Astrocyte of the cerebellum (primary cell): ENCODE results near the gene NELFB.

Experiments used
- DNase-seq: peaks from one replicate; pipeline ENCODE4 v3.0.0-alpha.2; 2011; ENCODE audit warnings: low read depth
- H3K4me3 ChIP-seq: 2 replicates; pipeline ENCODE4 v1.5.1; 2011; ENCODE audit warnings: mild to moderate bottlenecking, low read depth, low read length, moderate library complexity
- in situ Hi-C: cut with HindIII; loops from 2 replicates; pipeline ENCODE4 v1.10.0; 2017; ENCODE audit warnings: low sequenced_read_pairs
- TF ChIP-seq, protein P1 (sequence below): IDR thresholded peaks from 2 replicates; pipeline ENCODE4 v1.5.1; 2012; ENCODE audit warnings: low read length, low read depth, moderate library complexity, mild to moderate bottlenecking; ENCODE audit errors: missing control alignments

NELFB gene

GRCh38 chr9:137310189-137311052 lies 55.3 kb downstream of the NELFB start:
- no peak for DNase-seq
- TF ChIP-seq, protein P1, sequence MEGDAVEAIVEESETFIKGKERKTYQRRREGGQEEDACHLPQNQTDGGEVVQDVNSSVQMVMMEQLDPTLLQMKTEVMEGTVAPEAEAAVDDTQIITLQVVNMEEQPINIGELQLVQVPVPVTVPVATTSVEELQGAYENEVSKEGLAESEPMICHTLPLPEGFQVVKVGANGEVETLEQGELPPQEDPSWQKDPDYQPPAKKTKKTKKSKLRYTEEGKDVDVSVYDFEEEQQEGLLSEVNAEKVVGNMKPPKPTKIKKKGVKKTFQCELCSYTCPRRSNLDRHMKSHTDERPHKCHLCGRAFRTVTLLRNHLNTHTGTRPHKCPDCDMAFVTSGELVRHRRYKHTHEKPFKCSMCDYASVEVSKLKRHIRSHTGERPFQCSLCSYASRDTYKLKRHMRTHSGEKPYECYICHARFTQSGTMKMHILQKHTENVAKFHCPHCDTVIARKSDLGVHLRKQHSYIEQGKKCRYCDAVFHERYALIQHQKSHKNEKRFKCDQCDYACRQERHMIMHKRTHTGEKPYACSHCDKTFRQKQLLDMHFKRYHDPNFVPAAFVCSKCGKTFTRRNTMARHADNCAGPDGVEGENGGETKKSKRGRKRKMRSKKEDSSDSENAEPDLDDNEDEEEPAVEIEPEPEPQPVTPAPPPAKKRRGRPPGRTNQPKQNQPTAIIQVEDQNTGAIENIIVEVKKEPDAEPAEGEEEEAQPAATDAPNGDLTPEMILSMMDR = no peak
- in situ Hi-C loops = loop anchor here (5.0 kb wide), 1 partner anchor 107 kb away; no protein-coding TSS in a partner anchor
- H3K4me3 ChIP-seq = no peak overlapping the region

DNA sequence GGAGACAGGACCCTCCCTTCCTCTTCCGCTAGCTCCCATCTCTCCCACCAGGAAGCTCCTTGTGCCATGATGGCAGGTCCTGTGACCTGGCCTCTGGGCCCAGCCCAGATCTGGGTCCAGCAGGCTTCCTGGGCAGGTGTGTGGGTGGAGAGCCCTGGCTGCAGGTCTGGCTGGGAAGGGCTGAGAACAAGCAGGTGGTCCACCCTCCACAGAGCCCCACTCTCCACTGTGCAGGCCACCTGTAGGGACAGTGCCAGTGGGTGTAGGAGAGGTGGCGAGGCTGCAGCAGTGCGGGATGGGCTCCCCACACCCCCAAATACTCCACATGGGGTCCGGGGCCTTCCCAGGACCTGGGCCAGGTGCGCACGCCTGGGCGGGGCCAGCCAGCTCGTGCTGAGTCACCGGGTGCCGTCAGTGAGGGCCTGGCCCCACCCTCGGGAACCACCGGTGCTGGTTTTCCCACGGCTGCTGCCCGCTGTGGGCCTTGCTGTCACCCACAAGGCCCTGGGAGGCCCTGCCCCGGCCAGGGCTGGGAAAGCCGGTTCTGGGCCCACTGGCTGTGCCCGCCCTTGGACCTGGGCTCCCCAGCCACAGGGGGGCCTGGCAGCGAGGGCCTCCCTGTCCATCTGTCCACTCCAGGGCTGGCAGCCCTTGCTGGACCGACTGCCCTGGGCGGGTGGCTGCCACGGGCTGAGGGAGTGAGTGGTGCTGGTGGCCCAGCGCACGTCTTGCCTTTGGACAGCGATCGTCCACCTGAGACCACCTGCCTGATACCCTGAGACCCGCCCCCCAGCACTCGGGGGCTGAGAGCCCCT lies 56.3 kb downstream of the NELFB start:
- TF ChIP-seq, protein P1 = no peak
- no peak overlapping the region for H3K4me3 ChIP-seq
- DNase-seq = no peak
- in situ Hi-C loops = loop anchor here (5.0 kb wide), 1 partner anchor 106 kb away; no protein-coding TSS in a partner anchor

DNA sequence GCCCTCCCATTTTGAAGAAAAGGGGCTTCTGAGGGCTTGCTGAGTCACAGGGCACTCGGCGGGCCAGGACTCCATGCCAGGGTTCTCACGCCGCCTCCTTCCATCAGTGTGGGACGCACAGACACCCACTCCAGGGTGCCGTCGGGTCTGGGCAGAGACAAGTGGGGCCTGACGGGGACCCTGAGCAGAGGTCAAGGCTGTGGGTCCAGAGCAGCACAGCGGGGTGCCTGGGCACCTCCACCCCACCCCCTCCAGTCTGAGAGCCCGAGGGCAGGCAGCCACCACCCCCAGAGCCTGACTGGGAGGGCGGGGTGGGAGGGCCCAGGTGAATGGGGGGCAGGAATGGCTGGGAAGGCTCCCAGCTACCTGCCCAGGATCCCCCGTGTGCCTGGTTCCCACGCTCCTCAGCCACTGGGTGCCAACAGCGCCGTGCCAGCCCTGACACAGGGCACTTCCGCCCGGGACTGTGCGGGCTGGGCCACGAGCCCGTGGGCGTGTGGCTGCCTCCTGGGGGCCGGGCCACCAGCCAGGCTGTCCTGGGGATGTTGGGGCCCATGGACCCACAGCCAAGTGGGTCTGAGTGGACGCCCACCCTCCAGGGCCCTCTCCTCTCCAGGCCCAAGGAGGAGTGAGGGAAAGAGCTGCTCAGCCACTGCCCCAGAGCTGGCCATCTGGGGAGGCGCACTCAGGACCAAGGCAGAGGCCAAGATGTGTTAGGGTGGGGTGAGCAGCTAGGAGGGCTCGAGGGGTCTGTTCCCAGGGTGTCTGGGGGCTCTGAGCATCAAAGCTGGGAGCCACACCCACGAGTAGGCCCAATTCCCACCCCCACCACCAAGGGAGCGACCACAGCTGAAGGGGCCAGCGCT lies 57.1 kb downstream of the NELFB start:
- TF ChIP-seq, protein P1 = no peak
- H3K4me3 ChIP-seq = no peak overlapping the region
- in situ Hi-C loops = loop anchor here (5.0 kb wide), 1 partner anchor 105 kb away; no protein-coding TSS in a partner anchor
- no peak for DNase-seq

DNA sequence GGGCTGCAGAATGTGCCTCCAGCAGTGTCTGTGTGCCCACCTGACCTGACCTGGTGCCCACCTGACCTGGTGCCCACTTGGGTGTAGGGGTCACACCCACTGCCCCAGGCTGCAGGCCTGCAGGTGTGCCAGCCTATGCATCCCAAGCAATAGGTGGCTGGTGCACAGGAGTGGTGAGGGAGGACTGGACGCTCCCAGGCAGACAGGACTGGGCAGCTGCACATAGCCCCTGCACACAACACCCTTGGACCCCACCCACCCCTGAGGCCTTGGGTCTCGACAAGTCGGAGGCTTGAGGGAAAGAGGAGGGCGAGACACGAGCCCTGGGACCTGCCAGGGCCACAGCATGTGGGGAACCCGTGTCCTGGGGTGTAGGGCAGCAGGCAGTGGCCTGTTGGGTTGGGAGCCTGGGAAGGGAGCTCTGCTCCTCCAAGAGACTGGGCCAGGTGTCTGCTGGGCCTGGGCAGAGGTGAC lies 57.8 kb downstream of the NELFB start:
- in situ Hi-C loops = loop anchor here (5.0 kb wide), 1 partner anchor 104 kb away; no protein-coding TSS in a partner anchor
- no peak for DNase-seq
- no peak overlapping the region for H3K4me3 ChIP-seq
- TF ChIP-seq, protein P1 = no peak

GRCh38 chr9:137313326-137313936 lies 58.3 kb downstream of the NELFB start:
- no peak for DNase-seq
- TF ChIP-seq, protein P1 = no peak

More at GRCh38 chr9:137313326-137313936, 58.3 kb downstream of the NELFB start:
- in situ Hi-C loops = loop anchor here (5.0 kb wide), 1 partner anchor 104 kb away; no protein-coding TSS in a partner anchor
- H3K4me3 ChIP-seq = no peak overlapping the region
